Epidermal melanocyte (primary cell): Measurements from ENCODE around the gene SLC39A11.
"Not testable (repeated sequence)": the region's sequence is repeated elsewhere in the genome, so short reads cannot be mapped to it uniquely, and the experiment has no call there.

Experiments
- DNase-seq: peaks from one replicate; pipeline ENCODE4 v3.0.0; 2011; ENCODE audit warnings: low spot score; ENCODE audit not compliant: insufficient read length

SLC39A11 gene

DNA sequence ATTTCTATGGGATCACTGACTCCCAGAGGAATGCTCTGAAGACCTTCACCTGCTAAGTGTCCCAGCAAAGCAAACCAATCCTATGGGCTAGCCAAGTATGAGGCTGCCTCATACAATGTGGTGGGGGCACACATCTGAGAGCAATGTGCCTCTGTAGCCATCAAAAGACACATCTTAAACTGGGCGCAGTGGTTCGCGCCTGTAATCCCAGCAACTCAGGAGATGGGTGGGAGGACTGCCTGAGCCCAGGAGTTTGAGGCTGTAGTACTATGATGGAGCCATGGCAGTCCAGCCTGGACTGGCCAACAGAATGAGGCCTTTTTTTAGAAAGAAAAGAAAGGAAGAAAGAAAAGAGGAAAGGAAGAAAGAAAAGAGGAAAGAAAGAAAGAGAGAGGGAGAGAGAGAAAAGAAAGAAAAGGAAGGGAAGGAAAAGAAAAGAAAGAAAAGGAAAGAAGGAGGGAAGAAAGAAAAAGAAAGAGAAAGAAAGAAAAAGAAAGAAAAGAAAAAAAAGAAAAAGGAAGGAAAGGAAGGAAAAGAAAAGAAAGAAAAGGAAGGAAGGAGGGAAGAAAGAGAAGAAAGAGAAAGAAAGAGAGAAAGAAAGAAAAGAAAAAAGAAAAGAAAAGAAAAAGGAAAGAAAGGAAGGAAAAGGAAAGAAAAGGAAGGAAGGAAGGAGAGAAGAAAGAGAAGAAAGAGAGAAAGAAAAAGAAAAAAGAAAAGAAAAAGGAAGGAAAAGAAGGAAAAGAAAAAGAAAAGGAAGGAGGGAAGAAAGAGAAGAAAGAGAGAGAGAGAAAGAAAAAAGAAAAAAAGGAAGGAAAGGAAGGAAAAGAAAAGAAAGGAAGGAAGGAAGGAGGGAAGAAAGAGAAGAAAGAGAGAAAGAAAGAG, 430.3 kb downstream of the SLC39A11 start:
- DNase-seq: no peak

DNA sequence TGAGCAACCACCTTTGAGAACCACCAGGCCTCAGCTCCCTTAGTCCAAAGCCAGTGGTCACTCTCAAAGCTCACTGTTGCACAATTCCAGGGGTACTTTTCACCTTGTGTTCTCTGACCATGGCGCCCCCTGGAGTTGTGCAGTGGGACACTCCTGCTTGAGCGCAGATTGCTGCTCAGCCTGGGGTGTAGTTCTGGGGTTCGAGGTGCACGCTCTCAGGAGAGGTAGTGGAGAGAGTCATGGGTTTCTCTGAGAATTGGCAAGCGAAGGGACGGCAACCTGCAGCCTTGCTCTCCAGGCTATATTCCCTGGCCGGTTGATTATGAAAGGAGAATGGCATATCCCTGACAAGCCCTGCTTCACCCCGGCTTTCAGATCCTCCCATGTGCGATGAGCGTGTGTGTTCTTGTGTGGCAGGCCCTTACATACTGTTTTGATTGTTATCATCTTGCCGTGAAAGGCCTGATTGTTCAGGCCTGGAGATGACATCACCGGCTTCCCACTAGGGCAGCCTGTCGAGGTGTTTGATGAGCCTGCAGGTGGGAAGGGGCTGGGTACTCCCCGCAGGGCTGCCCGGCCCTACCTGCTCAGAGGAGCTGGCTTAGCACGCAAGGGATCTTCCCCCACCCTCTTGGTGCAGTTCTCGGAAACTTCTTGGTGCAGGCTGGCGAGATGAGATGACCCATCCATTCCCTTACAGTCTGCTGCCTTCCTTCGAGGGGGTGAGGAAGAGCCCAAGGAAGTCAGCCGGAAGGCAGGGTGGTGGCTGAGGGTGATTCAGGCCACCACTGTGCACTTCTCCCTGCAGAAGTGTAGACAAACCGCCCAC, 431.2 kb downstream of the SLC39A11 start:
- no peak for DNase-seq

DNA sequence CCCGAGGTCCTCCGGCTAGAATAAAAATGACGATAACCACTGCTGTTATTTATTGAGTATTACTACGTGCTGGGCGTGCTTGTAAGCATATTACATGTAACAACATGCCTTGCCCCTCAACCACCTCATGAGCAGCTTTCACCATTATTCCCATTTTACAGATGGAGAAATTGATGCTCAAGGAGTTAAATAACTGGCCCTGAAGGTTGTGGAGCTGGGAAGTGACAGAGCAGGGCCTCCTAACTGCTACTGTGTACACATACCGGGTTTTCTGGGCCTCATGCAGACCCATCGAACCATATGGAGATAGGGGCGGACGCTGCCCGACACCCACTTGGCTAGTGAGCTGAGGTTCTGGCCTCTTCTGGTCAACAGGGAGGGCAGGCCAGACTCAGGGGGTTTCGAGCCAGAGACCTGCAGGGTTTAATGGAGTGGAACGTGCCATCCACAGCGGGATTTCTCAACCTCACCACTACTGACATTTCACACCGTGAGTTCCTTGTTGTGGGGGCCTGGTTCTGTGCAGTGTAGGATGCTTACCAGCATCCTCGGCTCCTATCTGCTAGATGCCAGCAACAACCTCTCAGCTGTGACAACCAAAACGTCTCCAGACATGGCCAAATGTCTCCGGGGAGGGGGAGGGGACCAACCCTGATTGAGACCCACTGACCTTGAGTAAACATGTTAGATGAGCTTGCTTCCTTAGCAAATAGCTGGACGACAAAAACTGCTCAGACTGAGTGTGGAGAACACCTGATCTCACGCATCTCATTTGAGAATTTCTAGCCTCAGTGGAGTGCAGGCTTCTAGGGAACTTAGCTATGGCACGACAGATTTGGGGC, 432.0 kb downstream of the SLC39A11 start:
- no peak for DNase-seq

DNA sequence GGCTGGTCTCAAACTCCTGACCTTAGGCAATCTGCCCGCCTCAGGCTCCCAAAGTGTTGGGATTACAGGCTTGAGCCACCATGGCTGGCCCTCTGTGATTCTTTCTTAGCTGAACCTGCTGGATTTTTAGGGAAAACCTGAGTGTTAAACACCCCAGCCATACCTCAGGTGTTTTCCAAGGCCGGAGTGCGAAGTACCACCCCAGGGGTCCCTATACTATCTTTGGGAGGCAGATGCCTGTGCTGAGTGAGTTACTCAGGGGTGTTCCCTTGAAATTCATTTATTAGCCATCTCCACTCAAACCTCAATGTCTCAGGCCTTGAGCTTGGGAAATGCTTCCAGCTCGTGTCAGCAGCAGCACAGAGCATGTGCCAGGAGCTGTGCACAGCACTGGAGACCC, 432.7 kb downstream of the SLC39A11 start:
- DNase-seq: no peak

DNA sequence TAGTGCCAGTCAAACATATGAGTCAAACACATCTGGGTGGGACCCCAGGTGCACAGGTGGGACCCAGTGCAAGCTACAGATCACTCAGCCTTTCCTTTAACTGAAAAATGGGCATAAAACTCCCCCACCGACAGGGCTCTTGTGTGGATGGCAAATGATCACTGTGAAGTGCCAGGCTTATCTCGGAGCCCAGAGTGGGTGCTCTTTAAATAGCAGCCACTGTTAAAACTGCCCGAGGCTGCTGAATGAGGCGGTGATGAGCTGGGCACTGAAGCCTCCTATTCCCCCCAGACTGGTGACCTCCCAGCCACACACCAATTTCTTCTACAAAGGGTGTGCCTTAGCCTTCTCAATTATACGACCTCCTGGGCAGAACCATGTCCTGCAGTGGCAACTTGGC, 433.8 kb downstream of the SLC39A11 start:
- no peak for DNase-seq

DNA sequence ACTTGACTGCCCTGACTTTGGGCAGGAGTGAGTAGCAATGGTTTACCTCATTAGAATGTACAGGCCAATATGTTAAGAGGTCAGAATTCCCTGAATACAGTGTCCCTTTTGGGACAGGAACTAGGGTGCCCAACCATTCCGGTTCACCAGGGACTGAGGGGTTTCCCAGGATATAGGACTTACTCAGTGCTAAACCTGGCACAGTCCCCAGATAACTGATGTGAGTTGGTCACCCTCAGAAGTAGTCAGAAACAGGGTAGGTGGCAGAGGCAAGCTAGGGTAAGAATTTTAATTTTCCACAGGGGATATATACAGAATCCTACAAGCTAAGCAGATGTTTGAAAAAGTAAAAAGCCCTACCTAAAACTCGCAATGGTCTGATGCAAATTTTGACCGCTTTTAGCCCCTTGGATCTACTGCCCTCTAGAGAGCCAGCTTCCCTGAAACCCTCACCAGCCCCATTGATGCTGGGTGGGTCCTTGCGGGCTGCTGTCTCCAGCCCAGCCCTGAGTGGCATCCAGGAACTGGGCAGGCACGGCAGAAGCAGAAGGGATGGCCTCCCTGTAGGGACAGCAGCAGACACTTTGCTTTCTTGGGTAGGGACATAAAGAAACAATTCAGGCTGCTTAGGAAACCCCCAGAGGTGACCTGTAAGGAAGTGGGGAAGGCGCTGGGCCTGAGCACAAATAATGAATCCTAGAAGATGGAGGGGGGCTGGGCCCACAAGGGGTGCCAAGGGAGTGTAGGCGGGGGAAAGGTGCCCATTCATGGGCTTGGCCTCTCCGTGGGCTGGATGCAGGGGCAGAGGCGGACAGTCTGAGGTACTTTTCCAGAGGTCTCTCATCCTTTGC, 434.8 kb downstream of the SLC39A11 start:
- DNase-seq: no peak

DNA sequence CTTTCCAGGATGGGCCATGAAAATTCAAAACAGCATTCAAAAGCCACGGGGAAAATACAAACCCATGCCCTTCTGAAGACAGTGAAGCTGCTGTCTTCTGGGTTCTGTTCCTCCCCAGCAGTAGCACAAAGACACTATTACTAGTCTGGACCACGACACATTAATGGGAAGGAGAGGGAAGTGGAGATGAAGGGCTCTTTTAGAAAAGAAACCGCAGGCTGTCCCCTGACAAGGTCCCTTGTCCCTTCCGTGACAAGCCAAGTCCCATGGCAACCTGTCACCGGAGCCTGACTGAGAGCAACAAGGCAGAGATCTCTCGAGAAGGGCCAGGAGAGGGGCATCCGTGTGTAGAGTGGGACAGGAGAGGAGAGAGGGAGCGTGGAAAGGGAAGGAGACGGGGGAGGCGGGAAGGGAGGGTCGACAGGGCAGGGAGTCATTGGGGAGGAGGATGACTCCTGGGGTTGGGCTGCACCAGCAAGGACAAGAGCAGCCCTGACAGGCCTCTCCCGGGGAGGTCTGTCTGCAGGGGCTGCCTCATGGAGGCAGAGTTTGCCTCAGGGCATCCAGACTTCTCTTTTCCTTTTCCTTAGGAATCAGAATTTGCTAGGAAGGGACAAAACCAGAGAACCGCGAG, 436.2 kb downstream of the SLC39A11 start:
- peak; percentile 54 for DNase-seq

DNA sequence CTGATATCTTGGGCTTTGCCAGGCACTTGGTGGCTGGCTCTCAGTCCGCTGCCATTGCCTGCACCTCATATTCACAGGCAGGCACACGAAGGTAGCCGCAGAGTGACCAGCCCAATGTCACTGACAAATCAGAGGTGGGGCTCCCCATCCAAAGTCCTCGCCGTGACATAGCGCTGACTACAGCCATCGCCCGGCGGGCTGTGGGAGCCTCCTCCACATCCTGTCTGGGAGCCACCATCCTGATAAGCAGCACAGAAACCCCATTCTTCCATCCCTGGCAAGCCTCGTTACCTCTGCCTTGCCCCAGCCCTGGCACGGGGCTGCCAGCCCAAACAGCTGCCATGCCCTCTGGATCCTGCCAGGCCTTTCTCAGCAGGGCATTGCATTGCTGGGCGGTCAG, 437.8 kb downstream of the SLC39A11 start:
- no peak for DNase-seq

DNA sequence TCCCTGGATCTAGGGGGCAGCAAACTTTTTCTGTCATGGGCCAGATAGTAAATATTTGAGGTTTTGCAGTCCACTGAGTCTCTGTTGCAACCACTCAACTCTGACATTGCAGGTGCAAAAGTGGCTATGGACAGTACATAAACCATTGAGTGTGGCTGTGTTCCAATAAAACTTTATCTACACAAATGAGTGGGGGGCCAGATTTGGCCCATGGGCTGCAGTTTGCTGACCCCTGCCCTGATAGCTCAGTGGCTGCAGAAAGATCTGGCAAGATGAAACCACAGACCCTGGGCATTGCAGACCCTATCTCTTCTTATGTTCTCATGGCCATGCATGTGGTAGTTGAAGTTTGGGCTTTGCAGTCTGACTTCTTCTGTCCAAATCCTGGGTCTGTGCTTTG, 440.5 kb downstream of the SLC39A11 start:
- no peak for DNase-seq

DNA sequence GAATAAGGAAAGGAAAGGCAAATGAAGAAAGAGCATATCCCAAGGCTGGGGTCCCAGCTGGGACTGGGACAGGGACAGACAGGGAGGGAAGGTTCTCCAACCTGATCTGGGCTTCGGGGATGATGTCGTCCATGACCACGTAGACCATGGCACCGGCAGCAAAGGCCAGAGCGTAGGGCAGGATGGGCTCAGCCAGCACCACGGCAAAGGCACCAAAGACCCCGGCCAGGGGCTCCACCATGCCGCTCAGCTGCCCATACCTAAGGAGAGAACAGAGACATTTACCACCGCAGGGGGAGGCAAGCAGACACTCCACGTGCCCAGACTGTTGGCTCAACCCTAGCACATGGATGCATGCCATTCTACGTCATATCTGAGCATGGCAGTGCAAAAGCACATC, 443.8 kb downstream of the SLC39A11 start:
- no peak for DNase-seq

DNA sequence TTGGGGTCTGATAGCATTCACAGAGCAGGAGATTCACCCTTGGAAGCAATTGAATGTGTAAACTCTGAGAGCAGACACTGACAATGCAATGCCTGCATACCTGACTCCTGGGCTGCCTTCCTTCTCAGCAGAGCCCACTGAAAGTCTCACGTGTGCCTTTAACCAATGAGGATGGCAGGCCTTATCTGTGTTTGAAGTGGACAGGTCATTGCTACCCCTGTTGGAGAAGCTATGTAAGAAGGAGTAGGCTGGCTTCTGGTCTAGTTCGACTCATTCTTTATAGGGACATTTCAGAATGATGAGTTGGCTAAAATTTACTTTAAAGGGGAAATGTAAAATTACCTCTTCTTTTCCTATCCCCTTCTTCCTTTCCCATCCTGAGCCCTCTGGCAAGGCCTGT, 446.3 kb downstream of the SLC39A11 start:
- no peak for DNase-seq

DNA sequence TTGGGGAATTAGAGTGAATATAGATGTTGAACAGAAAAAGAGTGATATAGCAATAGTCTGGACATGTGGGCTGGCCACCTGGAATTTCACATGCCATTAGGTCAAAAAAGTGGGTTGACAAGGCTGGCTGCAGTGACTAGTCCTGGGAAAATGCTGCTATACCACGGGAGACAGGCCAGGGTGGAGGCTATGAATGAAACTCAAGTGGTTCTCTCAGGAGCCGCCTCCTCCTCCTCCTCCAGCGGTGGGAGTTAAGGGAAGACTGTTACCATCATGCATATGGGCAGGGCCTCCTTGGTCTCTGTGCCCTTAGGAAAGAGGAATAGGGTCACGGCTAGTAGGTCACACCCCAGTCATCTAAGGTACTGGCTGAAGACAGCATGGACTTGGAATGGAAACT, 448.0 kb downstream of the SLC39A11 start:
- no peak for DNase-seq

DNA sequence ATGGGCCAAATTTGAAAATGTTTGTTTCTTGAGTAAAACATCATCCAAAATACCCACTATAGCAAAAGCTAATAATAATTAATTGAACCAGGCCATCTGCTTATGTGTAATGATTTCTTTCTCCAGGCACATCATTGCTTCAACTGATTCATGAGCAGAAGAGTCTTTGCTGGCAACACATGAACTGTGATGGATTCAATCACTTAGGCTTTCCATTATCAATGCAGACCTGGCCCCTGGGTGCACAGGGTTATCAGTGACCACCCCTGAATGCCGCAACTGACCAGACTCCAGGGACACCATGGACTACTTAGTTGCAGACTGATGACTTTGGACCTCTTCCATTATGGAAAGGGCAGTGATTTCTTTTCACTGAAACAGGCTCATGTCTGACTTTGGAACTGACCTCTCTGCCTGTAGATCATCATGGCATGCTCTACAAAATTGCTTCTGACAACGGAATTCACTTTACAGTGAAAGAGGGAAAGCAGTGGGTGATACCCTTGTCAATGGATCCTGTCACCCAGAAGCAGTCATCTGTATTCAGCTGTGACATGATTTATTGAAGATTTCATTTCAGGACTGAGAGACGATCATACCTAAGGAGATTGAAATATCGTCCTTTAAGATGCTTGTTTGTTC, 448.8 kb downstream of the SLC39A11 start:
- DNase-seq: no peak

DNA sequence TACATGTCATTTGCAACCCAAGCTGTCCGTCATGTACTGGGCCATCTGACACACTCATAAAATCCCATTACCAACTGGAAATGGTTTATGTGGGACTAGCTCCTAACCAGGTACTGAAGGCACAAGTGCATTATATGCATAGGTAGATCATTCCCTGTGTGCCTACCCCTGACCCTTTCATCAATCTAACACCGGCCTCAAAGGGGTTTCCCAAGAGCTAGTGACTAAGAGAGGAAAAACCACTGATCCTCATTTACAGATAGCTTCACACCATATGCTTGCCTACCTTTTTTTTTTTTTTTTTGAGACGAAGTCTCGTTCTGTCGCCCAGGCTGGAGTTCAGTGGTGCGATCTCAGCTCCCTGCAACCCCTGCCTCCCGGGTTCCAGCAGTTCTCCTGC, 449.8 kb downstream of the SLC39A11 start:
- DNase-seq: no peak

DNA sequence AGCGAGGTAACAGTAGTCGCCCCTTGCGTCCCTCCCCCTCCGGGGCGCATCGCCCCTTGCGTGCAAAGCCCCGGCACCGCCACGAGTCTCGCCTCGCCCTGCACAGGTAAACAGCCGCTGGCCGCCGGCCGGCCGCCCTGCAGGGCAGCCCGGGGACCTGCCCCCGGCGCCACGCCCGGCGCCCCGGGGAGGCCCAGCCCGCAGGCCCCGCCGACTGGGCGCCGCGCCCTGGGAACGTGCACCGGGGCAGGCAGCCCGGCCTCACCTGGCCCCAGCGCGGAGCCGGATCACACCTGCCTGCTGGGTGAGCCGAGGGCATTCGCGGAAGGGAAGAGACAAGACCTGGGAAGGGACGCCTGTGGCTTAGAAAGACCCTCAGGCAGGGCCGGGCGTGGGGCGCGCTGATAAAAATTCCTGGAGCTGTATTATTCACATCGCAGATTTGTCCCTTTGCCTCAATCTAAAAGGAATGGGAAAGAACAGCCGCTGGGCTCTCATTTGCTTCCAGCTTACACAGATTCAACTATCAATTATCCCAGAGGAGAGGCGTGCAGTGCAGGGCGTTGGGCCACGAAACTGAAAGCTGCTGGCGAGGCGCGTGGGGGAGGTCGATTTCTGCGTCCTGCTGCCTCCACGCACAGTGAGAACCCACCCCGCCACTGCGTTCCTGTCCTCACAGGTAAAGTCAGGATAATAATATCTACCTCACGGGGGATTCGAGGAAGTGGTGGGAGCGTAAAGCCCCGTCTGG, 451.9 kb downstream of the SLC39A11 start:
- no peak for DNase-seq

DNA sequence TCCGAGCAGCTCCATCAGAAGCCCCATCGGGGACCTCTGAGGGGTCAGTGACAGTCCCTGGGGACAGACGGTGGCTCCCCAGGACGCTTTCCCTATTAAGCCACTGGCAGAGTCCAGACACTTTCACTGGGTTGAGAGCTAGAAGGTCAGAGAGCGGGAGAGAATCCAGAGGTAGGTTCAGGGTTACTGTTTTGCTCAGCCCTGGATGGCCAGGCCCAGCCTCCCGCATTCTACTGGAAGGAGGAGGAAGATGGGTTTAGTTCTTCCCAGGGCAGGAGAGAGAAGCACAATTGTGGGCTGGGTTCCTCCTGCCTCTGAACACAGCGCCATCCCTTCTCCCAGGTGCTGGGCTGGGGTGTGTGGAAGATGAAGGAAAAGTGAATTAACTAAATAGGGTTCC, 452.8 kb downstream of the SLC39A11 start:
- no peak for DNase-seq

DNA sequence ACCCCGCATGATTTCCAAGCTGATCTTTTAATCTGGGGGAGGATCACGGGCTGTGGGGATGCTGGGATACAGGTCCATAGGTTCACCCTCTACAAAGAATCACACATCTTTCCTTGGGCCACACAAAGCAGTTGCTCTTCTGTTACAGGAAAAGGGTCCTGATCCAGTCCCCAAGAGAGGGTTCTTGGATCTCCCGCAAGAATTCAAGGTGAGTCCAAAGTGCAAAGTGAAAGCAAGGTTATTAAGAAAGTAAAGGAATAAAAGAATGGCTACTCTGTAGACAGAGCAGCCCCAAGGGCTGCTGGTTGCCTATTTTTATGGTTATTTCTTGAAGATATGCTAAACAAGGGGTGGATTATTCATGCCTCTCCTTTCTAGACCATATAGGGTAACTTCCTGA, 453.6 kb downstream of the SLC39A11 start:
- DNase-seq: not testable (repeated sequence)

DNA sequence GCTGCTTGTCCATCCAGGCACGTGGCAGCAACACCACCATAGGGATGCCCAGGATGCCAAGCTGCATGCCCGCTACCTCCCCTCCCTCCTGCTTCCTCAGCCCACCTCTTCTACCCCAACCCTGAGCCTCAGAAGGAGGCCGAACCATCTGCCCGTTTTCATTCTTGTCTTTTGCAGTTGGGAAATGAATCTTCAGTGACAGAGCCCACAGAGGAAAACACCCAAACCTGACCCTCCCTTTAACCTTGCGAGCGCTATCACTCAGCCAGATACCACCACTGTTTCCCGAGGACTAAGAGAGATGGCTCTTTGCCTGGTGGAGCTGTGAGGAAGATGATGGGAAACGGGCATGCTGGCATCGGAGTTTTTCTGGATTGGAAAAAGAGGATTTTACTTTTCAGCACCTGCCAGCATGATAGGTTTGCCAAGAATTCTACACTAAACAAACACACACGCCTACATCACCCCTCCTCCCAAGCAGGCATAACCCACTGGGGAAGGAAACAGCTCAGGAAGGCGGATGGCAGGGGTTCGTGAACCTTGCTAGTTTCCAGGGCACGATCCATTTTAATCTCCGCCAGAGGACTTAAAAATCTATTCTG, 457.4 kb downstream of the SLC39A11 start:
- no peak for DNase-seq

DNA sequence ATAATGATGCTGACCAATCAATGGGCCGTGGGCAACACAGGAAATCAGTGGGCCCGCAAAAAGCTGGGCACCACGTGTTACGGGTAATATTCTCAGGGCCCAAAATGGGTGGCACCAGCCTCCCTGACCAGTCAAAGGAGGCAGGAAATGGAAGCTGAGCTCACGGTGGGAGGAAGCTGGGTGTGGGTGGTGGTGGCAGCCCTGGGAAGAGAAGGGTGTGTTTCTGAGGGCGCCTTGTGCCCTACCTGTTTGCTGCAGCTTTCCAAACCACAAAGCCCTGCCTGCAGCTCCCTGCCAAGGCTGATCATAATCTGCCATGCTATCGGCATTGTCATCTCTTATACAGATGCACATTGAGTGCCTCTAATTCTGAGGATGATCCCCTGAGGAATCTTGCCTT, 457.9 kb downstream of the SLC39A11 start:
- DNase-seq: no peak
